Activated CD8-positive, alpha-beta T cell treated with anti-CD3 and anti-CD28 coated beads, Interleukin-2, amount 10 ng/mL, durations not matched to agents 7 days and 5 days (primary cell): ENCODE results near the gene SRD5A2. TPM values are rescaled to one million over a fixed set of nuclear protein-coding genes. Genes with fewer than 3 reads are reported as not detected.

Experiments
- ATAC-seq: fragments of 150-1000 bp; cut with Tn5 transposase; one replicate; pipeline ENCODE4 v1.10.0; 2021; ENCODE audit warnings: moderate library complexity
- CTCF ChIA-PET: fragments of 350-600 bp; sonication (Branson Sonifier 250); formaldehyde crosslinking; loops from one replicate; lab custom pipeline; 2021; ENCODE audit warnings: antibody characterized with exemption; lab: Charles Lee
- POLR2A ChIA-PET: fragments of 350-600 bp; sonication (Branson Sonifier 250); formaldehyde crosslinking; loops from one replicate; lab custom pipeline; 2021; ENCODE audit warnings: antibody characterized with exemption; lab: Charles Lee
- DNase-seq: peaks from one replicate; pipeline ENCODE4 v3.0.0-alpha.2; 2020
- H3K27ac Mint-ChIP-seq: one replicate; pipeline ENCODE4 v1.8.0; 2021; ENCODE audit warnings: mild to moderate bottlenecking, mixed read lengths
- H3K27me3 Mint-ChIP-seq: one replicate; pipeline ENCODE4 v1.8.0; 2021; ENCODE audit warnings: low read depth, mixed read lengths
- H3K36me3 Mint-ChIP-seq: one replicate; pipeline ENCODE4 v1.8.0; 2021; ENCODE audit warnings: low read depth, mixed read lengths
- H3K4me1 Mint-ChIP-seq: one replicate; pipeline ENCODE4 v1.8.0; 2021; ENCODE audit warnings: low read depth, mixed read lengths
- H3K4me3 Mint-ChIP-seq: one replicate; pipeline ENCODE4 v1.8.0; 2021; ENCODE audit warnings: mild to moderate bottlenecking, mixed read lengths
- H3K9me3 Mint-ChIP-seq: one replicate; pipeline ENCODE4 v1.8.0; 2022; ENCODE audit warnings: mixed read lengths; ENCODE audit not compliant: insufficient read depth
- total RNA-seq, 2 experiments: library from RNA; stranded (reverse); gene quantifications; one replicate each; pipeline ENCODE4 v1.2.3, GENCODE V29; 2021

The SRD5A2 gene, protein sequence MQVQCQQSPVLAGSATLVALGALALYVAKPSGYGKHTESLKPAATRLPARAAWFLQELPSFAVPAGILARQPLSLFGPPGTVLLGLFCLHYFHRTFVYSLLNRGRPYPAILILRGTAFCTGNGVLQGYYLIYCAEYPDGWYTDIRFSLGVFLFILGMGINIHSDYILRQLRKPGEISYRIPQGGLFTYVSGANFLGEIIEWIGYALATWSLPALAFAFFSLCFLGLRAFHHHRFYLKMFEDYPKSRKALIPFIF
- not detected for total RNA-seq

DNA sequence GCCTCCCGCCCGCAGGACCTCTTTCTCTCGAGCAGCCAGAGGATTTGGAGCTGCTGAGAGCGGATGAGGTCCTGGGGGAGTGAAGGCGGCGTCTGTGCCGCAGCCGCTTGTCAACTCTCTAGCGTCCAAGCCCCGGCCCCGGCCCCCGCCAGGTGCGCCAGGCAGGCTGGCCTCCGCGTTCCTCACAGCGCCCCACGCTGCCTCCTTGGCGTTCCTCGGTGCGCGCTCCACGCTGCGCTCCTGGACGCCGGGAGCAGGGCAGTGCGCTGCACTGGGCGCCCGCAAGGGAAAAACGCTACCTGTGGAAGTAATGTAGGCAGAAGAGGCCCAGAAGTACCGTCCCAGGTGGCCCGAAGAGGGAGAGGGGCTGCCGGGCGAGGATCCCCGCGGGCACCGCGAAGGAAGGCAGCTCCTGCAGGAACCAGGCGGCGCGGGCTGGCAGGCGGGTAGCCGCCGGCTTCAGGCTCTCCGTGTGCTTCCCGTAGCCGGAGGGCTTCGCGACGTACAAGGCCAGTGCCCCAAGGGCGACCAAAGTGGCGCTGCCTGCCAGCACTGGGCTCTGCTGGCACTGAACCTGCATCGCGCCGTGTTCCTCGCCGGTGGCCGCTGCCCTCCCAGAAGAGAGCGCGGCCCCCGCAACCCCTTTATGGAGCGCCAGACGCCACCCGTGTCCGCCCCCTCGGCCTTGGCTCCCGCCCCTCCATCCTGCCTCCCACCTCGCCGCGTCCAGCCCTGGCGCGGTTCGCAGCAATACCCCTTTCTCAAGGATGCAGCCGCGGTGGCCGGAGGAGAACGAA is at the start of gene SRD5A2:
Gene SRD5A2 (minus strand): TSS at position 618 of the 797 bp plus-strand sequence. CDS start 38 bp downstream, at position 580.
- Mint-ChIP-seq H3K9me3 (peaks cover 9% of the 10 kb centered on the region), H3K27me3 (peaks cover 38% of the 10 kb centered on the region)

DNA sequence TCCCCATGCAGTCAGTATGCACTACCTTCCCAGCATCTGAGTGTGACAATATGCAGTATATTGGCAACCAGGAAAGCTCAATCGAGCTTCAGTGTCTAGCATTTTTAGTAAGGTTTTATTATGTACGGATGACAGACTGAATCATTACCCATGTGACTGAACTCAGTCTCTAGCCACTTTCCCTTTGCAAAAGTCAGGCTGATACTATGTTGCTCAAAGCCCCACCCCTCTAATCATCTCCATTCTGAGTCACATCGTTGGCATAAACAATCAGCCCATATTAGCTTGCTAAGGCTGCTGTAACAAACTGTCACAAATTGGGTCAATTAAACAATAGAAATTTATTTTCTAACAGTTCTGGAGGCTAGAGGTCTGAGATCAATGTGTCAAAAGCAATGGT is 25.8 kb upstream of the SRD5A2 start:
- DNase-seq (no peak), ATAC-seq (no peak)
- no peaks in the 10 kb centered on the region for H3K36me3 Mint-ChIP-seq
- ChIA-PET CTCF (no interaction called here), POLR2A (no interaction called here)
- H3K4me3 Mint-ChIP-seq = no peak overlapping the region
- H3K9me3 Mint-ChIP-seq = no peaks in the 10 kb centered on the region
- H3K4me1 Mint-ChIP-seq = no peaks in the 10 kb centered on the region
- no peak overlapping the region for H3K27ac Mint-ChIP-seq
- no peaks in the 10 kb centered on the region for H3K27me3 Mint-ChIP-seq

More for the DNA sequence above, at the start of gene SRD5A2:
- ATAC-seq = no peak
- no peak within 1 kb of the TSS for H3K27ac Mint-ChIP-seq
- ChIA-PET CTCF (no interaction called here), POLR2A (no interaction called here)
- H3K4me1 Mint-ChIP-seq = no peaks in the 10 kb centered on the region
- no peak within 1 kb of the TSS for H3K4me3 Mint-ChIP-seq
- no peaks in the 10 kb centered on the region for H3K36me3 Mint-ChIP-seq
- no peak for DNase-seq

DNA sequence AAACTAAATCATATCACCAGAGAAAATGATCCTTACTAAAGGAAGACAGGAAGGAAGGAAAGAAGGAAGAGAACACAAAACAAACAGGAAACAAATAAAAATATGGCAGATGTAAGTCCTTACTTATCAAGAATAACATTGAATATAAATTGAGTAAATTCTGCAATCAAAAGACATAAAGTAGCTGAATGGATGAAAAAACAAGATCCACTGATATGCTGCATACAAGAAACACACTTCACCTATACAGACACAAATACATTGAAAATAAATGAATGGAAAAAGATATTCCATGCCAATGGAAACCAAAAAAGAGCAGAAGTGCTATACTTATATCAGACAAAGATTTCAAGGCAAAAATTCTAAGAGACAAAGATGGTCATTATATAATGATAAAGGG is 18.0 kb upstream of the SRD5A2 start:
- no peaks in the 10 kb centered on the region for H3K27me3 Mint-ChIP-seq
- POLR2A ChIA-PET = no interaction called here
- no peaks in the 10 kb centered on the region for H3K36me3 Mint-ChIP-seq
- ATAC-seq (no peak), DNase-seq (no peak)
- no peak overlapping the region for H3K27ac Mint-ChIP-seq
- CTCF ChIA-PET = no interaction called here
- H3K4me1 Mint-ChIP-seq = no peaks in the 10 kb centered on the region
- H3K4me3 Mint-ChIP-seq = no peak overlapping the region
- H3K9me3 Mint-ChIP-seq = peaks cover 9% of the 10 kb centered on the region

DNA sequence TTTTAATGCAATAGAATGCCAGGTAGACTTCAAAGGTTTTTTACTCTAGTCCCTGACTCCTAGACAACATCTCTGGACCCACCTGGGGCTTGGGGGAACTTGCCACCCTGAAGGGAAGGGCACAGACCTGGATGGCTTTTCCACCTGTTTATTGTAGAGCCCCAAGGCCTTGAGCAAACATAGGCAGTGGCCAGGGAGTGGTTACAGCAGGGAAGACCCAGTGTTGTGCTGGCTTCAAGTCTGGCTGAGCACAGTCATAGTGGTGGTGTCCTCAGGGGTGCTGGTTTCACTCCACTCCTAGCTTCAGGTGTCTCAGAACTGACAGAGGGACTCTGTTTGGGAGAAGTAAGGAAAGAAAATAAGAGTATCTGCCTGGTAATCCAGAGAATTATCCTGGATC is 5.5 kb upstream of the SRD5A2 start:
- no peak overlapping the region for H3K4me3 Mint-ChIP-seq
- H3K9me3 Mint-ChIP-seq = peaks cover 9% of the 10 kb centered on the region
- ChIA-PET POLR2A (no interaction called here), CTCF (no interaction called here)
- no peaks in the 10 kb centered on the region for H3K4me1 Mint-ChIP-seq
- peaks cover 16% of the 10 kb centered on the region for H3K27me3 Mint-ChIP-seq
- no peaks in the 10 kb centered on the region for H3K36me3 Mint-ChIP-seq
- ATAC-seq = no peak
- no peak for DNase-seq
- H3K27ac Mint-ChIP-seq = no peak overlapping the region

DNA sequence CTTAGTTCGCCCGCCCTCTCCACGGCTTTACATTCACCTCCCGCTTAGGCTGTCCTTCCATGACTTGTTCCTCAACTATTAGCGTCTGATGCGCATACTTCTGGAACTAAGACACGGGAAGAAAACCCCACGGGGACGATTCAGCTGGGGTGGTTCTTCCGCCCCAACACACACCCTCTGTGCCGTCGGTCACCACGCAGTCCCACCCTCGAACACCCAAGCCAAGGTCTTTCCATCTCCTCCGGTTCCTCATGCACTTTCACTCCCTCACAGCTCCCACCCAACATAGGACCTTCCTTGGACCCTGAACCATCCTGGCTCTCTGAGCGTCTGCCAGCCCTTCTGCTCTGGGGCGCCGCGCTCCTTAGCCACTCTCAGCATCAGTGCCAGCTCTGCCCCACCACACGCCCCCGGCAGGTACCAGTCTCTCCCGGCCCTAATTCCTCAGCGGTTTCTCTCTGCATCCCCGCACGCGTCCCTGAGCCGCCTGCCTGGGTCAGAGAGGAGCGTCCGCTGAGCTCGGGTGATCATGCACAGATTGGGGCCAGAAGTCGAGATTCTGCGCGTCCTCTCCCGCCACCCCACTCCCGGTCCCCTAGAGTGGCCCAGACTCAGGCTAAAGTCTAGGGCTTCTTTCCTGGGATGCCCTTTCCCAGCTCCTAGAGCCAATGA is 522 bp upstream of the SRD5A2 start:
- ATAC-seq (no peak), DNase-seq (no peak)
- CTCF ChIA-PET = no interaction called here
- H3K36me3 Mint-ChIP-seq = no peaks in the 10 kb centered on the region
- peaks cover 38% of the 10 kb centered on the region for H3K27me3 Mint-ChIP-seq
- no peaks in the 10 kb centered on the region for H3K4me1 Mint-ChIP-seq
- peaks cover 9% of the 10 kb centered on the region for H3K9me3 Mint-ChIP-seq
- H3K4me3 Mint-ChIP-seq = no peak overlapping the region
- no peak overlapping the region for H3K27ac Mint-ChIP-seq
- POLR2A ChIA-PET = no interaction called here

DNA sequence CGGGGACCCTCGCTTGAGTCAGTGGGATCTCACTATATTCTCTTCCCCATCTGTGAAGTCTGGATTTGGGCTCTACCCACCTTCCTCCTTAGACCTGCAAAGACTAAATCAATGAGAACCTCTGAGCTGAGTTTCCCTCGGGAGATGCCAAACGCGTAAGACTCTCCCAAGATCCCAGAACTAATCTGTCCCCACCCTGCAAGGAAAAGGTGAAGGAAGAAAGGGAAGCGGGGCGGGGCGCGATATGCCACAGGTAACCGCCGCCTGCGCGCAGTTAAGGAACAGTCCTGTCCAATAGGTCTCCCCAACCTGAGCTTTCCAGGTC is 780 bp downstream of the SRD5A2 start:
- Mint-ChIP-seq H3K27me3 (peaks cover 38% of the 10 kb centered on the region), H3K27ac (no peak overlapping the region), H3K9me3 (peaks cover 9% of the 10 kb centered on the region), H3K4me1 (no peaks in the 10 kb centered on the region), H3K36me3 (no peaks in the 10 kb centered on the region), H3K4me3 (no peak overlapping the region)
- DNase-seq (no peak), ATAC-seq (no peak)
- POLR2A ChIA-PET = no interaction called here
- CTCF ChIA-PET = no interaction called here

DNA sequence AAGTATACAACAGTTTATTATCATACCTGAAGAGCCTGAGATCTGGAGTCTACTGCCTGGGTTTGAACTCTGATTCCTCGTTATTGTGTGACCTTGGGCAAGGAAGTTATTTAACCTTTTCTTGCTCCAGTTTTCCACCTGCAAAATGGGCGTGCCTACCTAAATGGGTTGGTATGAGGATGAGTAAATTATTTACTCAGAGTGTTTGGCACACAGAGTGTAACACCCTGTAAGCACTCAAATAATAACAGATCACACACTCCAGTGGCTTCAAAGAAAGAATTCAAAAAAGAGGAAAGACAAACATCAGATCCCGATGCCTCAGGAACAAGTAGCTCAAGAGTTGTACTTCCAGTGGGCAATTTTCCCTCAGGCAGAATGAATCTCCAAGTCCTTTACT is 2.4 kb downstream of the SRD5A2 start:
- CTCF ChIA-PET = no interaction called here
- H3K27me3 Mint-ChIP-seq = peaks cover 38% of the 10 kb centered on the region
- no peak overlapping the region for H3K27ac Mint-ChIP-seq
- no peak for ATAC-seq
- H3K36me3 Mint-ChIP-seq = no peaks in the 10 kb centered on the region
- H3K9me3 Mint-ChIP-seq = peaks cover 9% of the 10 kb centered on the region
- H3K4me3 Mint-ChIP-seq = no peak overlapping the region
- POLR2A ChIA-PET = no interaction called here
- DNase-seq = no peak
- no peaks in the 10 kb centered on the region for H3K4me1 Mint-ChIP-seq

DNA sequence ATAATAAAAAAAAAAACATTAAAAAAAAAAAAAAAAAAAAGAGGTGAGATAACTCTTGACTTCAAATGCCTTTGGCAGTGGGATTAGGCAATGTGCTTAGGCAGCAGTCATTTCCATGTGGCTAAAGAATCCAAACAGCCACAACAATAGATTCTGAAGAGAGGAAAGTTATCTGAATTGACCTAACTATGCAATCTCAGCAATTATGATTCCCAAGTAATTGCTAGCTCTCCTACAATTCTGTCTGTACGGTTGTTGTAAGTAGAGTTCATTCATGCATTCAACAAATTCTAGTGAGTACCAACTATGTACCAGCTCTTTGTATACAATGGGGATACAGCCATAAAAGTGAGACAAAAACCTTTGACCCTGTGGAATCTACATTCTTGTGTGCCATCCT is 3.6 kb downstream of the SRD5A2 start:
- no peaks in the 10 kb centered on the region for H3K4me1 Mint-ChIP-seq
- H3K27ac Mint-ChIP-seq = no peak overlapping the region
- H3K36me3 Mint-ChIP-seq = no peaks in the 10 kb centered on the region
- CTCF ChIA-PET = no interaction called here
- H3K9me3 Mint-ChIP-seq = peaks cover under 1% of the 10 kb centered on the region
- H3K4me3 Mint-ChIP-seq = no peak overlapping the region
- ATAC-seq (no peak), DNase-seq (no peak)
- POLR2A ChIA-PET = no interaction called here
- H3K27me3 Mint-ChIP-seq = peaks cover 32% of the 10 kb centered on the region

DNA sequence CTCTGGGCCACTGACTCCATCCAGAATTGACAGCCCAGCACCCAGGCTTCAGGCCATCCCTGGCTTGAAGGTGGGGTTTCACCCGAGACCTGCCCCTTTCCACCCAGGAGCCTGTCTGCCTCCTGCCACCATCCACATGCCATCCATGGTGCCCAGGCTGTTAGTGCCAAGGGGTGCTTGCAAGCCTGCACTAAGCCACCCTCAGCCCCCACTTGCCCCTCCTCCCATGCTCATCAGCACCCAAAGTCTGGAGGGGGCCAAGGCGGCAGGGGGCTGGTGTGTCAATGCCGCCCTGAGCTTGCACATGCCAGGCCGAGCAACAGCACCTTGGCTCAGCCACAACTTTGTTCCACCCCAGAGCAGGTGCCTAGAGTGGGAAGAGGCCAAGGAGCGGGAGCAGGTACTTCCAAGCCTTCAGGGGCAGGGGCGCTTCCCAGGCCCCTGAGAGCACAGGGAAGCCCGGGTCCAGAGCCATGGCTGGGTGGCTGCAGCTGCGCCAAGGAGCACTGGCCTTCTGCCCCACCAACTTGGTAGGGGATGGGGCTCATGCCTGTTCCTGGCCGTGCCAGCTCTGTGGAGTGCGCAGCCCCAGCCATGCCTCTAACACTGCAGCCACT is 12.0 kb downstream of the SRD5A2 start:
- no peak for DNase-seq
- H3K36me3 Mint-ChIP-seq = no peaks in the 10 kb centered on the region
- no peaks in the 10 kb centered on the region for H3K9me3 Mint-ChIP-seq
- ATAC-seq = no peak
- no peak overlapping the region for H3K27ac Mint-ChIP-seq
- H3K4me1 Mint-ChIP-seq = no peaks in the 10 kb centered on the region
- no peaks in the 10 kb centered on the region for H3K27me3 Mint-ChIP-seq
- no peak overlapping the region for H3K4me3 Mint-ChIP-seq
- CTCF ChIA-PET = no interaction called here
- POLR2A ChIA-PET = no interaction called here

DNA sequence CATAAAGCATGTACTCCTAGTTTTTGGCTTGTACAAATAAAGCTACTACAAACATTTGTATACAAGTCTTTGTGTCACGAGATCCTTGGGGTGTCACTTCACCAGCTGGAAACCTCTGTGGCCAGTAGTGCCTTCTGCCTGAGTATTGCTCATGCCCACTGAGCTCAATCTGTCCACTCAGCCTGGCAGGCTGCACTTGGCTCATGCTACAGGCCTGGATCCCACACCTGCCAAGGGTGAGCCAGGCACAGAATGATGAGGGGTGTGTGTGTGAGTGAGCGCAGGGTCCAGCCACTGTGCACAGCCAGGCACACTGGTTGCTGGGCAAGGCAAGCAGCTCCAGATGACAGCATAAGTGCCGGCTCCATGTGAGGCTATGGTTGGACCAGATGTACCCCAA is 13.1 kb downstream of the SRD5A2 start:
- Mint-ChIP-seq H3K27ac (no peak overlapping the region), H3K27me3 (no peaks in the 10 kb centered on the region), H3K9me3 (no peaks in the 10 kb centered on the region), H3K4me3 (no peak overlapping the region), H3K36me3 (no peaks in the 10 kb centered on the region), H3K4me1 (no peaks in the 10 kb centered on the region)
- CTCF ChIA-PET = no interaction called here
- POLR2A ChIA-PET = no interaction called here
- ATAC-seq (no peak), DNase-seq (no peak)

DNA sequence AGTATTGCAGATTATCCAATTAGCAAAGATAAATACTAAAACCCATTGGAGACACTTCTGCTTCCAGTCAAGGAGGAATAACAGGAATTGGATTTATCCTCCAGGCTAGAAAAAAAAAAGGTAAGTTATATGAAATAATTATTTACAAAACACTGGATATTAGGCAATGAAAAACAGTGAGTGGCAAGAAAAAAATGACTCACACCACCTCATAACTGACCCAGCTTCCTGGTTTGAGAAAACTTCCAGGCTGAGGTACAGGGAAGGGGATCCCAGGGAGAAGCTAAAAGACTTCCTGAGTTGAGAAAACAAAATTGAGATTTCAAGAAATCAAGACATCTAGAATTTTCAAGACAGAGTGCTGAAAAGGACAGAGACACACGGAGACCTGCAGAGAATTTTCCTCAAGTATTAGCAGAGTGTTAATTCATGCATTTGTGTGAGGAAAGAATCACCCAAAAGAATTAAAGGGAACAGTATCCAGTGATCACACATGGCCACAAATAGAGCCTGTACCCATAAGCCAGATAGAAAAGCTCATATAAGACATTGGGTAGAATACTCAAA is 17.4 kb downstream of the SRD5A2 start:
- no peak for ATAC-seq
- CTCF ChIA-PET = no interaction called here
- no peak for DNase-seq

DNA sequence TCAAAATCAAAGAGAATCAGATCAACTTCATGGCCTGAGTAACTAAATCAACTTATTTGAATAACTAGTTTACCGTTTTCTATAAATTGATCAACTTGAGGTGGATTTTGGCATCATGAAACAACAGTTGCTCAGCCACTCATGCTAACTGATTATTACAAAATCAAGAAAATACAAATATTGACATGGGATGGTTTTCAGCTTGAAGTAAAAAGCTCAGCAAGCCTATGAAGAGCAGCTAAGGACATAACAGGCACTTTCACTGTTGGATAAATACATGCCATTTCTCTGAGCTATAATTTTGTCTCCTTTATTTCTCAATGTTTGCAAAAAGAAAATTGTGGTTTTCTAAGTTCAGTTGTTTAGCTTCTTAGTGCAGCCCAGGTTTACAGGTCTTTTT is 18.9 kb downstream of the SRD5A2 start:
- DNase-seq (no peak), ATAC-seq (no peak)
- Mint-ChIP-seq H3K27me3 (no peaks in the 10 kb centered on the region), H3K36me3 (no peaks in the 10 kb centered on the region), H3K4me3 (no peak overlapping the region), H3K9me3 (no peaks in the 10 kb centered on the region), H3K4me1 (no peaks in the 10 kb centered on the region), H3K27ac (no peak overlapping the region)
- POLR2A ChIA-PET = no interaction called here
- CTCF ChIA-PET = no interaction called here

More for the DNA sequence above, 17.4 kb downstream of the SRD5A2 start:
- no peak overlapping the region for H3K27ac Mint-ChIP-seq
- no peaks in the 10 kb centered on the region for H3K9me3 Mint-ChIP-seq
- no peaks in the 10 kb centered on the region for H3K27me3 Mint-ChIP-seq
- POLR2A ChIA-PET = no interaction called here
- H3K4me1 Mint-ChIP-seq = no peaks in the 10 kb centered on the region
- no peak overlapping the region for H3K4me3 Mint-ChIP-seq
- no peaks in the 10 kb centered on the region for H3K36me3 Mint-ChIP-seq
